Activated CD8-positive, alpha-beta memory T cell treated with anti-CD3 and anti-CD28 coated beads, Interleukin-2, amount 10 ng/mL, durations not matched to agents 7 days and 5 days (primary cell): ENCODE data around the gene C1orf105. TPM values are rescaled to one million over a fixed set of nuclear protein-coding genes. Genes with fewer than 3 reads are reported as not detected.

Experiments
- ATAC-seq: fragments of 150-1000 bp; cut with Tn5 transposase; one replicate; pipeline ENCODE4 v1.10.0; 2021; ENCODE audit warnings: moderate library complexity
- CTCF ChIA-PET: fragments of 350-600 bp; sonication (Branson Sonifier 250); formaldehyde crosslinking; loops from one replicate; lab custom pipeline; 2021; ENCODE audit warnings: antibody characterized with exemption; lab: Charles Lee
- DNase-seq: peaks from one replicate; pipeline ENCODE4 v3.0.0-alpha.2; 2020
- H3K27ac Mint-ChIP-seq: one replicate; pipeline ENCODE4 v1.8.0; 2021; ENCODE audit warnings: mild to moderate bottlenecking, mixed read lengths
- H3K27me3 Mint-ChIP-seq: one replicate; pipeline ENCODE4 v1.8.0; 2021; ENCODE audit warnings: mixed read lengths
- H3K36me3 Mint-ChIP-seq: one replicate; pipeline ENCODE4 v1.8.0; 2021; ENCODE audit warnings: mild to moderate bottlenecking, mixed read lengths
- H3K4me1 Mint-ChIP-seq: one replicate; pipeline ENCODE4 v1.8.0; 2021; ENCODE audit warnings: mixed read lengths
- H3K4me3 Mint-ChIP-seq: one replicate; pipeline ENCODE4 v1.8.0; 2021; ENCODE audit warnings: mild to moderate bottlenecking, moderate library complexity, mixed read lengths
- H3K9me3 Mint-ChIP-seq: one replicate; pipeline ENCODE4 v1.8.0; 2022; ENCODE audit warnings: low read depth, mixed read lengths
- total RNA-seq, 2 experiments: library from RNA; stranded (reverse); gene quantifications; one replicate each; pipeline ENCODE4 v1.2.3, GENCODE V29; 2021

The C1orf105 gene
- total RNA-seq, 2 experiments from 2014 or later, result not detected

GRCh38 chr1:172455451-172455850 lies 35.0 kb downstream of the C1orf105 start:
- CTCF ChIA-PET, result no interaction called here
- no peak for ATAC-seq
- Mint-ChIP-seq H3K36me3 (no peaks in the 10 kb centered on the region), H3K27me3 (peaks cover 8% of the 10 kb centered on the region), H3K9me3 (no peaks in the 10 kb centered on the region), H3K27ac (no peak overlapping the region), H3K4me3 (no peak overlapping the region), H3K4me1 (peaks cover 13% of the 10 kb centered on the region)
- no peak for DNase-seq

- Mint-ChIP-seq H3K27ac (no peak overlapping the region), H3K4me1 (peaks cover 3% of the 10 kb centered on the region), H3K36me3 (no peaks in the 10 kb centered on the region), H3K27me3 (peaks cover 10% of the 10 kb centered on the region), H3K9me3 (no peaks in the 10 kb centered on the region), H3K4me3 (no peak overlapping the region)
- CTCF ChIA-PET, result no interaction called here
- no peak for DNase-seq
- no peak for ATAC-seq
Measured at GRCh38 chr1:172456344-172456769, 35.9 kb downstream of the C1orf105 start.

- Mint-ChIP-seq H3K4me3 (no peak overlapping the region), H3K27me3 (peaks cover 10% of the 10 kb centered on the region)
Measured at GRCh38 chr1:172457479-172458130, 37.1 kb downstream of the C1orf105 start.

GRCh38 chr1:172460177-172460576 lies 39.7 kb downstream of the C1orf105 start:
- Mint-ChIP-seq H3K36me3 (no peaks in the 10 kb centered on the region), H3K4me3 (no peak overlapping the region), H3K9me3 (no peaks in the 10 kb centered on the region), H3K27ac (no peak overlapping the region), H3K4me1 (peaks cover 9% of the 10 kb centered on the region), H3K27me3 (peaks cover 12% of the 10 kb centered on the region)
- no peak for ATAC-seq
- CTCF ChIA-PET, result no interaction called here
- DNase-seq, result no peak

More at GRCh38 chr1:172457479-172458130, 37.1 kb downstream of the C1orf105 start:
- DNase-seq (no peak), ATAC-seq (no peak)
- CTCF ChIA-PET, result no interaction called here
- no peak overlapping the region for H3K27ac Mint-ChIP-seq
- H3K9me3 Mint-ChIP-seq, result no peaks in the 10 kb centered on the region
- H3K4me1 Mint-ChIP-seq, result peaks cover 3% of the 10 kb centered on the region
- H3K36me3 Mint-ChIP-seq, result no peaks in the 10 kb centered on the region

- DNase-seq (no peak), ATAC-seq (no peak)
- Mint-ChIP-seq H3K27ac (no peak overlapping the region), H3K36me3 (no peaks in the 10 kb centered on the region), H3K4me3 (no peak overlapping the region), H3K27me3 (peaks cover 12% of the 10 kb centered on the region), H3K4me1 (peaks cover 12% of the 10 kb centered on the region), H3K9me3 (no peaks in the 10 kb centered on the region)
- CTCF ChIA-PET, result interaction anchor here (1.1 kb wide), 1 partner anchor 61 kb away, joined by 3 read pairs; no protein-coding TSS in a partner anchor
Measured at GRCh38 chr1:172460887-172461315, 40.4 kb downstream of the C1orf105 start.

- Mint-ChIP-seq H3K4me1 (peaks cover 12% of the 10 kb centered on the region), H3K4me3 (no peak overlapping the region), H3K36me3 (no peaks in the 10 kb centered on the region), H3K9me3 (no peaks in the 10 kb centered on the region), H3K27me3 (peaks cover 12% of the 10 kb centered on the region), H3K27ac (no peak overlapping the region)
- DNase-seq (no peak), ATAC-seq (no peak)
- CTCF ChIA-PET, result no interaction called here
Measured at GRCh38 chr1:172465617-172466016, 45.1 kb downstream of the C1orf105 start.

GRCh38 chr1:172466795-172467407 lies 46.4 kb downstream of the C1orf105 start:
- no peaks in the 10 kb centered on the region for H3K36me3 Mint-ChIP-seq
- H3K4me1 Mint-ChIP-seq, result peaks cover 12% of the 10 kb centered on the region
- H3K27ac Mint-ChIP-seq, result no peak overlapping the region
- CTCF ChIA-PET, result no interaction called here
- no peak for ATAC-seq
- no peaks in the 10 kb centered on the region for H3K9me3 Mint-ChIP-seq
- H3K27me3 Mint-ChIP-seq, result peaks cover 11% of the 10 kb centered on the region
- no peak overlapping the region for H3K4me3 Mint-ChIP-seq
- DNase-seq, result no peak

GRCh38 chr1:172467446-172467845 lies 47.0 kb downstream of the C1orf105 start:
- H3K27me3 Mint-ChIP-seq, result peaks cover 16% of the 10 kb centered on the region
- H3K4me3 Mint-ChIP-seq, result no peak overlapping the region
- H3K36me3 Mint-ChIP-seq, result no peaks in the 10 kb centered on the region
- H3K4me1 Mint-ChIP-seq, result peaks cover 12% of the 10 kb centered on the region
- H3K9me3 Mint-ChIP-seq, result no peaks in the 10 kb centered on the region
- DNase-seq, result no peak
- no peak for ATAC-seq
- no peak overlapping the region for H3K27ac Mint-ChIP-seq
- CTCF ChIA-PET, result no interaction called here

- CTCF ChIA-PET, result no interaction called here
- Mint-ChIP-seq H3K27ac (no peak overlapping the region), H3K4me3 (no peak overlapping the region), H3K4me1 (peaks cover 12% of the 10 kb centered on the region), H3K27me3 (peaks cover 20% of the 10 kb centered on the region), H3K36me3 (no peaks in the 10 kb centered on the region), H3K9me3 (no peaks in the 10 kb centered on the region)
- ATAC-seq, result no peak
- DNase-seq, result no peak
Measured at GRCh38 chr1:172468296-172468695, 47.8 kb downstream of the C1orf105 start.

GRCh38 chr1:172469717-172470116 lies 49.2 kb downstream of the C1orf105 start:
- no peak overlapping the region for H3K4me3 Mint-ChIP-seq
- peaks cover 4% of the 10 kb centered on the region for H3K4me1 Mint-ChIP-seq
- no peaks in the 10 kb centered on the region for H3K36me3 Mint-ChIP-seq
- CTCF ChIA-PET, result no interaction called here
- no peaks in the 10 kb centered on the region for H3K9me3 Mint-ChIP-seq
- no peak overlapping the region for H3K27ac Mint-ChIP-seq
- ATAC-seq (no peak), DNase-seq (no peak)
- H3K27me3 Mint-ChIP-seq, result peaks cover 21% of the 10 kb centered on the region

GRCh38 chr1:172470149-172470548 lies 49.7 kb downstream of the C1orf105 start:
- Mint-ChIP-seq H3K27me3 (peaks cover 21% of the 10 kb centered on the region), H3K9me3 (no peaks in the 10 kb centered on the region), H3K4me1 (peaks cover 3% of the 10 kb centered on the region), H3K27ac (no peak overlapping the region), H3K4me3 (no peak overlapping the region), H3K36me3 (no peaks in the 10 kb centered on the region)
- CTCF ChIA-PET, result no interaction called here
- no peak for DNase-seq
- ATAC-seq, result no peak

- peaks cover 21% of the 10 kb centered on the region for H3K27me3 Mint-ChIP-seq
- DNase-seq, result no peak
- ATAC-seq, result no peak
- CTCF ChIA-PET, result no interaction called here
- no peak overlapping the region for H3K4me3 Mint-ChIP-seq
- no peak overlapping the region for H3K27ac Mint-ChIP-seq
- no peaks in the 10 kb centered on the region for H3K36me3 Mint-ChIP-seq
- H3K4me1 Mint-ChIP-seq, result no peaks in the 10 kb centered on the region
- H3K9me3 Mint-ChIP-seq, result no peaks in the 10 kb centered on the region
Measured at GRCh38 chr1:172471666-172472065, 51.2 kb downstream of the C1orf105 start.

- Mint-ChIP-seq H3K36me3 (no peaks in the 10 kb centered on the region), H3K4me3 (no peak overlapping the region), H3K27me3 (peaks cover 21% of the 10 kb centered on the region), H3K9me3 (no peaks in the 10 kb centered on the region), H3K4me1 (no peaks in the 10 kb centered on the region), H3K27ac (no peak overlapping the region)
- CTCF ChIA-PET, result interaction anchor here (1.5 kb wide), 1 partner anchor 39 kb away, joined by 3 read pairs; no protein-coding TSS in a partner anchor
- DNase-seq (no peak), ATAC-seq (no peak)
Measured at GRCh38 chr1:172472495-172472894, 52.0 kb downstream of the C1orf105 start.

- Mint-ChIP-seq H3K36me3 (no peaks in the 10 kb centered on the region), H3K27ac (no peak overlapping the region), H3K4me1 (no peaks in the 10 kb centered on the region), H3K4me3 (no peak overlapping the region), H3K9me3 (no peaks in the 10 kb centered on the region), H3K27me3 (peaks cover 20% of the 10 kb centered on the region)
- CTCF ChIA-PET, result interaction anchor here (0.6 to 1.5 kb wide), 2 partner anchors 38 to 1675 kb away, joined by 3 to 4 read pairs; no protein-coding TSS in a partner anchor
- ATAC-seq (no peak), DNase-seq (no peak)
Measured at GRCh38 chr1:172473302-172473701, 52.8 kb downstream of the C1orf105 start.
